Calu3 (cell line): ENCODE data around the gene DCHS1. TPM values are rescaled to one million over a fixed set of nuclear protein-coding genes. Genes with fewer than 3 reads are reported as not detected.

Experiments used
- BruUV-seq: library from RNA; stranded (reverse); fragments of 400-500 nt; replicated peaks from 2 replicates; lab custom pipeline; 2021; lab: Mats Ljungman, UMichigan
- CTCF ChIA-PET: fragments of 300-600 bp; sonication (Branson Sonifier 250); formaldehyde crosslinking; loops from one replicate; lab custom pipeline; 2022; ENCODE audit warnings: antibody characterized with exemption; lab: Charles Lee
- DNase-seq: peaks from one replicate; pipeline ENCODE4 v3.0.0; 2022
- H3K27ac Mint-ChIP-seq: one replicate; pipeline ENCODE4 v1.8.0; 2022; ENCODE audit warnings: mixed read lengths; ENCODE audit not compliant: unreplicated experiment
- H3K27me3 Mint-ChIP-seq: one replicate; pipeline ENCODE4 v1.8.0; 2022; ENCODE audit warnings: mixed read lengths; ENCODE audit not compliant: unreplicated experiment
- H3K36me3 Mint-ChIP-seq: one replicate; pipeline ENCODE4 v1.8.0; 2022; ENCODE audit warnings: mild to moderate bottlenecking, moderate library complexity, mixed read lengths; ENCODE audit not compliant: insufficient read depth, unreplicated experiment
- H3K4me1 Mint-ChIP-seq: one replicate; pipeline ENCODE4 v1.8.0; 2022; ENCODE audit warnings: mild to moderate bottlenecking, low read depth, mixed read lengths; ENCODE audit not compliant: unreplicated experiment
- H3K4me3 Mint-ChIP-seq: one replicate; pipeline ENCODE4 v1.8.0; 2022; ENCODE audit warnings: mild to moderate bottlenecking, low read depth, moderate library complexity, mixed read lengths; ENCODE audit not compliant: unreplicated experiment
- H3K9me3 Mint-ChIP-seq: one replicate; pipeline ENCODE4 v1.8.0; 2022; ENCODE audit warnings: low read depth, mixed read lengths; ENCODE audit not compliant: unreplicated experiment
- CTCF ChIP-seq: fragments of 200-600 bp; IDR thresholded peaks from one replicate; pipeline ENCODE4 v1.8.0; 2022; ENCODE audit warnings: antibody characterized with exemption; ENCODE audit not compliant: unreplicated experiment
- intact Hi-C: fragments of 100-400 bp; cut with micrococcal nuclease; formaldehyde crosslinking; loops from one replicate; pipeline ENCODE4 v1.10.0; 2022; ENCODE audit not compliant: unreplicated experiment
- total RNA-seq: library from RNA; stranded (reverse); gene quantifications from 2 replicates; pipeline ENCODE4 v1.2.3, GENCODE V29; 2022

The DCHS1 gene
- total RNA-seq, 1 experiment from 2014 or later: 0.02 TPM

- no peak overlapping the region for H3K27ac Mint-ChIP-seq
- H3K27me3 Mint-ChIP-seq: no peaks in the 10 kb centered on the region
- intact Hi-C loops: no loop called here
- CTCF ChIA-PET: no interaction called here
- no peaks in the 10 kb centered on the region for H3K4me1 Mint-ChIP-seq
- H3K4me3 Mint-ChIP-seq: no peak overlapping the region
- no peaks in the 10 kb centered on the region for H3K9me3 Mint-ChIP-seq
- no peak for DNase-seq
- H3K36me3 Mint-ChIP-seq: no peaks in the 10 kb centered on the region
- no TSS peak for BruUV-seq
- no peak for TF ChIP-seq CTCF
Observed at GRCh38 chr11:6646576-6646917, 9.1 kb downstream of the DCHS1 start.

DNA sequence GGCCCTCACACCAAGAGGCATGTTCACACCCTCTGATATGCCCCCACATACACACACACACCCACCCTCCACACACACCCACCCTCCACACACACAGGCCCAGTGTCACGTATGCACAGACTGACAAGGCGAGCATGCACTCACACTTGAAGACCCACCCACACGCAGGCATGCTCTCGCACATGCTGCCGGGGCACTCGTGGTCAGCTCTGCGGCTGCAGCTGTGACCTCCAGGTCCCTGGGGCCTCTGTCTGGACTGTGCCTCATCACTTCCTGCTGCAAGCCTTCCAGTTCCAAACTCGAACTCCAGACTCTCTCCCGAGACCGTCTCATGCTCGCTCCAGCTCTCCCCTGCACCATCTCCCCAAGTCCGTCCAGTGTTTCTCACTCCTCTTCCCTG lies 9.5 kb downstream of the DCHS1 start:
- Mint-ChIP-seq H3K4me1 (no peaks in the 10 kb centered on the region), H3K27me3 (no peaks in the 10 kb centered on the region), H3K27ac (no peak overlapping the region), H3K36me3 (no peaks in the 10 kb centered on the region), H3K9me3 (no peaks in the 10 kb centered on the region), H3K4me3 (no peak overlapping the region)
- TF ChIP-seq CTCF: no peak
- CTCF ChIA-PET: no interaction called here
- DNase-seq: no peak
- intact Hi-C loops: no loop called here
- no TSS peak for BruUV-seq

- DNase-seq: no peak
- no peak for TF ChIP-seq CTCF
- no TSS peak for BruUV-seq
- Mint-ChIP-seq H3K36me3 (no peaks in the 10 kb centered on the region), H3K27ac (no peak overlapping the region), H3K9me3 (no peaks in the 10 kb centered on the region), H3K4me1 (no peaks in the 10 kb centered on the region), H3K27me3 (peaks cover 12% of the 10 kb centered on the region), H3K4me3 (no peak overlapping the region)
- intact Hi-C loops: no loop called here
- CTCF ChIA-PET: no interaction called here
Observed at GRCh38 chr11:6642957-6643356, 12.7 kb downstream of the DCHS1 start.

DNA sequence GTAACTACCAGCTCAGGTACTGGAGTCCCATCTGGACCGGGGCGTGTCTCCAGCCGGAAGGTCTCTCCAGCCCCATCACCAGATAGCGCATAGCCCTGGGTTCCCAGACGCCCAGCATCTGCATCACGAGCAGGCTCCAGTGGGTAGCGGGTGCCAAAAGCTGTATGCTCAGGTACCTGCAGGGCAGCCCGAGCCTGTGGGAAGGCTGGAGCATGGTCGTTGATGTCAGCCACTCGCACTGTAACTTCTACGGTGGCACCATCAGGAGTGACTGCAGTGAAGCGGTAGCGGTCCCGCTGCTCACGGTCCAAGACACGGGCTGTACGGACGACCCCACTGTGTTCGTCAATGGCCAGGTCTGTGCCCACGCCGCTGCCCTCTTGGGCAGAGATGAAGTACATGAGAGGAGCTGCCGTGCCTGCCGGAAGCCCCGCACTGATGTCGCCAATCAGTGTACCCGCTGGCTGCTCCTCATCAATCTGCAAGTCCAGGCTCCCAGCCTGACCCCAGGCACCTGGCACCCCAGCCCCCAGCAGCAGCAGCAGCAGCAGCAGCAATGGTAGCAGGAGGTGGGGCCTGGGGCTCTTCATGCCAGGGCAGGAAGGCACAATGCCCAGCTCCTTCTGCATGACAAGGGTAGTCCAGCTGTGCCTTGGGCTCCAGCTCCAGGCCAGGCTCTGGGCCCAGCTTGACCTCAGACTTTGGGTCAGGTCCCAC lies 14.5 kb downstream of the DCHS1 start:
- no peak for TF ChIP-seq CTCF
- Mint-ChIP-seq H3K4me1 (no peaks in the 10 kb centered on the region), H3K4me3 (no peak overlapping the region), H3K9me3 (no peaks in the 10 kb centered on the region), H3K27ac (no peak overlapping the region), H3K36me3 (no peaks in the 10 kb centered on the region), H3K27me3 (peaks cover 12% of the 10 kb centered on the region)
- intact Hi-C loops: no loop called here
- CTCF ChIA-PET: no interaction called here
- DNase-seq: no peak
- BruUV-seq: no TSS peak
